ENCODE results near the gene FILIP1.

- no peak for TF ChIP-seq FOSL1 (IDR thresholded peaks at IDR 0.05; ENCODE audit: insufficient read depth, low read depth, low read length)
- TF ChIP-seq CTCF (IDR thresholded peaks at IDR 0.05; ENCODE audit: control extremely low read depth in 1 of 3, insufficient read depth in 1 of 3, low read depth in 1 of 3, low read length in 3 of 3): no peak
- TF ChIP-seq TBP (IDR thresholded peaks at IDR 0.05; ENCODE audit: low read depth, low read length): peak; percentile 68; the same call in 1 of the 2 replicates
- TF ChIP-seq POLR2A (IDR thresholded peaks at IDR 0.05; ENCODE audit: control extremely low read depth in 1 of 2, low read depth in 2 of 2, low read length in 2 of 2): peak; percentile 43 to 77
- TF ChIP-seq EZH2 (IDR thresholded peaks at IDR 0.05; ENCODE audit: low read depth, low read length, severe bottlenecking): no peak
- TF ChIP-seq ZNF274 (IDR thresholded peaks at IDR 0.05; ENCODE audit: borderline replicate concordance, extremely low read depth, low read length): no peak
- TF ChIP-seq POLR2AphosphoS5 (IDR thresholded peaks at IDR 0.05; ENCODE audit: low read depth, low read length): peak; percentile 92
- TF ChIP-seq BCL11A (IDR thresholded peaks at IDR 0.05; ENCODE audit: low read depth in 2 of 2, low read length in 2 of 2): no peak
- TF ChIP-seq TAF1 (IDR thresholded peaks at IDR 0.05; ENCODE audit: low read depth, low read length): peak; percentile 85
Observed at GRCh38 chr6:75284632-75285282, 208.8 kb downstream of the FILIP1 start, which contains the start of gene TMEM30A.

Measured in H1 (cell line).